Parathyroid adenoma (tissue), 2 donors: ENCODE measurements around the gene CDHR4.

ENCODE experiments used
- H2AFZ ChIP-seq: fragments of 300-600 bp; sonication (generic); one replicate; pipeline ENCODE4 v1.7.0; 2017; ENCODE audit warnings: antibody characterized with exemption, mild to moderate bottlenecking
- H3K27ac ChIP-seq: fragments of 300-600 bp; sonication (generic); one replicate; pipeline ENCODE4 v1.7.0; 2017
- H3K27me3 ChIP-seq: fragments of 300-600 bp; sonication (generic); one replicate; pipeline ENCODE4 v1.7.0; 2017; ENCODE audit warnings: low read length; ENCODE audit not compliant: control insufficient read depth, insufficient read depth
- H3K36me3 ChIP-seq: fragments of 300-600 bp; sonication (generic); one replicate; pipeline ENCODE4 v1.7.0; 2017; ENCODE audit warnings: low read length; ENCODE audit not compliant: control insufficient read depth, insufficient read depth
- H3K4me1 ChIP-seq: fragments of 300-600 bp; sonication (generic); one replicate; pipeline ENCODE4 v1.7.0; 2017; ENCODE audit warnings: control low read depth
- H3K4me2 ChIP-seq: fragments of 300-600 bp; sonication (generic); one replicate; pipeline ENCODE4 v1.7.0; 2017; ENCODE audit warnings: low read length
- H3K4me3 ChIP-seq: fragments of 300-600 bp; sonication (generic); one replicate; pipeline ENCODE4 v1.7.0; 2017; ENCODE audit warnings: low read depth, low read length
- H3K79me2 ChIP-seq: fragments of 300-600 bp; sonication (generic); one replicate; pipeline ENCODE4 v1.7.0; 2017; ENCODE audit warnings: control low read depth
- H3K9ac ChIP-seq: fragments of 300-600 bp; sonication (generic); one replicate; pipeline ENCODE4 v1.7.0; 2017; ENCODE audit warnings: mild to moderate bottlenecking
- H3K9me3 ChIP-seq: fragments of 300-600 bp; sonication (generic); one replicate; pipeline ENCODE4 v1.7.0; 2017; ENCODE audit warnings: low read length; ENCODE audit not compliant: control insufficient read depth
- CTCF ChIP-seq: fragments of 300-600 bp; sonication (generic); IDR thresholded peaks from one replicate; pipeline ENCODE4 v1.7.0; 2017; ENCODE audit warnings: antibody characterized with exemption, mild to moderate bottlenecking
- donor health status: primary hyperparathyroidism.

The CDHR4 gene

DNA sequence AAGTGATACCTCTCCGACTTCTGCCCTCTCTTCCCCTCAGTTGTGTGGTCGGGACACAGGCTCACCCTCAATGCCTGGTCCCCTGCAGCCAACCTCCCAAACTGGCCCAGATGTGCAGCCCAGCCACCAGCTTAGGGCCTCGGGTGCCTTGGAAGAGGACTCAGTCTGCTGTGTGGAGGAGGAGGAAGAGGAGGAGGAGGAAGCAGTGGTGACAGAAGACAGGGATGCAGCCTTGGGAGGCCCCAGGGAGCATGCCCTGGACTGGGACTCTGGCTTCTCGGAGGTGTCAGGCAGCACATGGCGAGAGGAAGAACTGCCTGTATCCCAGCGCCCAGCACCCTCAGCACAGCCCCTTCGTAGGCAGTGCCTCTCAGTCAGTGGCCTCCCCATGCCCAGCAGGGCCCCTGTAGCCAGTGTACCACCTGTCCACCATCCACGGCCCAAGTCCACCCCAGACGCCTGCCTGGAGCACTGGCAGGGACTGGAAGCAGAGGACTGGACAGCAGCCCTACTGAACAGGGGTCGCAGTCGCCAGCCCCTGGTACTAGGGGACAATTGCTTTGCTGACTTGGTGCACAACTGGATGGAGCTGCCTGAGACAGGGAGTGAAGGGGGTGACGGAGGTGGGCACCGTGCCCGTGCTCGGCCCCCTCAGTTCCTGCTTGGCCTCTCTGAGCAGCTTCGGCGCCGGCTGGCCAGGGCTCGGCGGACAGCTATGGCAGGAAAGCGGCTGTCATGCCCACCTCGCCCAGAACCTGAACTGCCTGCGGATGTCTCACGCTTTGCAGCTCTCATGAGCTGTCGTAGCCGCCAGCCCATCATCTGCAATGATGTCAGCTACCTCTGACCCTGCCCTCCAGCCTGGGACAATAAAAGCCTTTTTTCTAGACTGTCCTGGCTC is 4.7 kb upstream of the CDHR4 start:
- H3K9ac ChIP-seq: no peak overlapping the region
- H3K27me3 ChIP-seq: no peaks in the 10 kb centered on the region
- no peaks in the 10 kb centered on the region for H3K9me3 ChIP-seq
- peaks cover 2% of the 10 kb centered on the region for H3K4me1 ChIP-seq
- H3K4me2 ChIP-seq: peak overlapping the region; percentile 100
- H3K36me3 ChIP-seq: no peaks in the 10 kb centered on the region
- no peaks in the 10 kb centered on the region for H3K79me2 ChIP-seq
- TF ChIP-seq CTCF: no peak
- peak overlapping the region; percentile 78 for H3K27ac ChIP-seq
- peak overlapping the region; percentile 77 for H3K4me3 ChIP-seq
- peak overlapping the region; percentile 99 for H2AFZ ChIP-seq

GRCh38 chr3:49803465-49804140 is 3.9 kb upstream of the CDHR4 start:
- H3K4me2 ChIP-seq: peak overlapping the region; percentile 100
- H3K9ac ChIP-seq: no peak overlapping the region
- no peaks in the 10 kb centered on the region for H3K79me2 ChIP-seq
- peak overlapping the region; percentile 78 for H3K27ac ChIP-seq
- peak overlapping the region; percentile 99 for H2AFZ ChIP-seq
- no peak for TF ChIP-seq CTCF
- no peaks in the 10 kb centered on the region for H3K36me3 ChIP-seq
- H3K4me3 ChIP-seq: peak overlapping the region; percentile 77
- no peaks in the 10 kb centered on the region for H3K9me3 ChIP-seq
- H3K4me1 ChIP-seq: peaks cover 2% of the 10 kb centered on the region
- no peaks in the 10 kb centered on the region for H3K27me3 ChIP-seq

- no peaks in the 10 kb centered on the region for H3K27me3 ChIP-seq
- peaks cover 2% of the 10 kb centered on the region for H3K4me1 ChIP-seq
- H3K4me2 ChIP-seq: peak within 1 kb of the TSS; percentile 100
- H3K36me3 ChIP-seq: no peaks in the 10 kb centered on the region
- no peaks in the 10 kb centered on the region for H3K9me3 ChIP-seq
- no peak within 1 kb of the TSS for H3K9ac ChIP-seq
- no peaks in the 10 kb centered on the region for H3K79me2 ChIP-seq
- peak within 1 kb of the TSS; percentile 99 for H2AFZ ChIP-seq
- peak; percentile 90 for TF ChIP-seq CTCF
- H3K4me3 ChIP-seq: peak within 1 kb of the TSS; percentile 77
- H3K27ac ChIP-seq: peak within 1 kb of the TSS; percentile 78
Measured at GRCh38 chr3:49802719-49803464, 3.2 kb upstream of the CDHR4 start, which contains the start of gene INKA1. Gene INKA1 (plus strand): TSS chr3:49803261. CDS start chr3:49803393, 132 bp downstream.

DNA sequence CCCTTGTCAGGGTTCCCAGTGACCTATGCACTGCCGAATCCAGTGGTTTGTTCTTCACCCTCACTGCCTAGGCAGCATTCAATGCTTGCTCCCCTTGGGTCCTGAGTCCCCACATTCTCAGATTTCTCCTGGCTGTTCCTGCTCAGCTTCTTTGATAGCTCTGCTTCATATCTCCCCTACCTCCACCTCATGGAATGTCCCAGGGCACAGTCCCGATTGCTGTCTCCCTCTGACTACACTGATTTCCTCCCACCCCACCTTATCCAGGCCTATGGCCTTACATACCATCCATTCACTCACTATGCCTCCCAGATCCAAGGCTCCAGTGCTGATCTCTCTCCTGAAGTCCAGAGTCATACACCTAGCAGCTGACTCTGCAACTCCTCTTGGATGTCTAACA is 1.5 kb upstream of the CDHR4 start:
- TF ChIP-seq CTCF: no peak
- H3K79me2 ChIP-seq: no peaks in the 10 kb centered on the region
- H3K9ac ChIP-seq: no peak overlapping the region
- H3K36me3 ChIP-seq: no peaks in the 10 kb centered on the region
- H3K27ac ChIP-seq: no peak overlapping the region
- H3K4me1 ChIP-seq: peaks cover 2% of the 10 kb centered on the region
- no peak overlapping the region for H3K4me2 ChIP-seq
- H3K27me3 ChIP-seq: no peaks in the 10 kb centered on the region
- no peaks in the 10 kb centered on the region for H3K9me3 ChIP-seq
- H3K4me3 ChIP-seq: no peak overlapping the region
- H2AFZ ChIP-seq: no peak overlapping the region
